Sigmoid colon (tissue), 7 donors: ENCODE results near the gene CDH18. TPM values are rescaled to one million over a fixed set of nuclear protein-coding genes. Genes with fewer than 3 reads are reported as not detected.
"Not testable (repeated sequence)": the region's sequence is repeated elsewhere in the genome, so short reads cannot be mapped to it uniquely, and the experiment has no call there.

Experiments
- DNase-seq: peaks from one replicate; pipeline ENCODE4 v3.0.0-alpha.2; 2019
- H3K27ac ChIP-seq, 4 donors: fragments of 200-600 bp; sonication (generic); one replicate each; pipeline ENCODE4 v1.5.1; 2016 to 2019; ENCODE audit warnings: mild to moderate bottlenecking in 1 of 4
- H3K27me3 ChIP-seq, 3 donors: fragments of 200-600 bp; sonication (generic); one replicate each; pipeline ENCODE4 v1.5.1; 2019; ENCODE audit warnings: mild to moderate bottlenecking in 1 of 3
- H3K36me3 ChIP-seq, 4 donors: fragments of 200-600 bp; sonication (generic); one replicate each; pipeline ENCODE4 v1.5.1; 2016 to 2019
- H3K4me1 ChIP-seq, 4 donors: fragments of 200-600 bp; sonication (generic); one replicate each; pipeline ENCODE4 v1.5.1; 2017 to 2019
- H3K4me3 ChIP-seq, 4 donors: fragments of 200-600 bp; sonication (generic); one replicate each; pipeline ENCODE4 v1.5.1; 2017 to 2019; ENCODE audit warnings: mild to moderate bottlenecking in 2 of 4, moderate library complexity in 1 of 4
- H3K9me3 ChIP-seq, 4 donors: fragments of 200-600 bp in 3 of 4; sonication (generic) in 3 of 4; one replicate each; pipeline versions ENCODE4 v1.5.1 to v1.6.1; 2013 to 2019
- EP300 ChIP-seq, 4 donors: sonication (generic); formaldehyde crosslinking; IDR thresholded peaks; one replicate each; pipeline ENCODE4 v1.6.1; 2017; ENCODE audit warnings: antibody characterized with exemption in 4 of 4
- POLR2A ChIP-seq, 2 donors: fragments of 450-650 bp; IDR thresholded peaks; one replicate each; pipeline ENCODE4 v1.6.1; 2016; ENCODE audit warnings: antibody characterized with exemption in 2 of 2, mild to moderate bottlenecking in 2 of 2, moderate library complexity in 2 of 2
- POLR2AphosphoS5 ChIP-seq, 4 donors: sonication (generic); formaldehyde crosslinking; IDR thresholded peaks; one replicate each; pipeline ENCODE4 v1.6.1; 2017; ENCODE audit warnings: antibody characterized with exemption in 4 of 4
- WGBS, 2 donors: extraction: QIAGEN DNeasy Blood & Tissue Kit; methylation state at CpG; one replicate each; pipeline ENCODE4 v1.1.7; 2013; 5-methylcytosine and 5-hydroxymethylcytosine counted together
- intact Hi-C: fragments of 100-400 bp; cut with DNase I; formaldehyde crosslinking; loops from one replicate; pipeline ENCODE4 v1.15.1; 2023
- polyA plus RNA-seq, 3 donors: library from polyadenylated mRNA; stranded (reverse); fragments of 200-250 nt; gene quantifications; one replicate each; pipeline ENCODE4 v1.2.3, GENCODE V29; 2013
- total RNA-seq, 4 donors: library from RNA; depleted of rRNA; stranded (reverse); fragments of >200 nt; gene quantifications; one replicate each; pipeline ENCODE4 v1.1.0, GENCODE V29; 2016
- TF ChIP-seq, protein P1 (sequence below), 4 experiments: fragments of 450-650 bp in 3 of 4; fragments of 200-600 bp in 1 of 4; IDR thresholded peaks; one replicate each; pipeline ENCODE4 v1.5.1; 2016 to 2019; ENCODE audit warnings: antibody characterized with exemption in 4 of 4, mild to moderate bottlenecking in 3 of 4, moderate library complexity in 2 of 4
- donor health status: healthy with polysubstance abuse.
- donor health status: Bipolar disorder and iron deficiency.
- donor health status: healthy.

Gene CDH18
- total and polyA plus RNA-seq, 7 donors = not detected

DNA sequence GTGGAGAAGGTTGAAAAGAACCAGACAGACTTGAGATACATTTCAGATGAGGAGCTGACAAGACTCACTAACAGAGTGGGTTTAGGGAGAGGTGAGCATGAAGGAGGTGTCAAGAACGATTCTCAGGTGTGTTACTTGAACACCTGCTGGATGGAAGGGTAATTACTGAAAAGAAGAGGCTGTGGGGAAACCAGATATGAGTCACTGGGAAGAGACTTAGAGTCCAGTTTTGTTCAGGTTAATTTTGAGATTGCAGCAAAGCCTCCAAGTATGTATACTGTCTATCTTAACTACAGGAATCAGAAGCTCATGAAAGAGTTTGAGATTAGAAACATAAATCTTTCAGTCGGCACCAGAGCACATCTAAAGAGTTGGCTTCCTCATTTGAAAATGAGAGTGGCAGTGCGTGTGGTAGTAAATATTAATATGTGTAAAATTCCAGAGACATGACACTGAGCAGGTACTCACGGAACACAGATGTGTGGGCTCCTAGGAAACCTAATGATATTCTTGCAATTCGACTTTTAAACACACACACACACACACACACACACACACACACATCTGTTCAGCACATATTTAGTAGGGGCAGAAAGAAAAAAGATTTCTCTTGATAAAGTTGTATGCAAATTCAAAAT is 197.1 kb downstream of the CDH18 start:
- intact Hi-C loops = no loop called here
- 35 to 46% methylated on average over 5 of the region's 5 CpGs for WGBS, 2 donors
- DNase-seq = no peak
- no peaks in the 10 kb centered on the region for H3K36me3 ChIP-seq
- H3K27me3 ChIP-seq = no peaks in the 10 kb centered on the region
- H3K4me3 ChIP-seq = no peak overlapping the region
- H3K27ac ChIP-seq = no peak overlapping the region
- H3K4me1 ChIP-seq = no peaks in the 10 kb centered on the region
- TF ChIP-seq EP300 (IDR thresholded peaks at IDR 0.05) (no peak), POLR2A (IDR thresholded peaks at IDR 0.05) (no peak), POLR2AphosphoS5 (IDR thresholded peaks at IDR 0.05) (no peak)
- TF ChIP-seq, protein P1, sequence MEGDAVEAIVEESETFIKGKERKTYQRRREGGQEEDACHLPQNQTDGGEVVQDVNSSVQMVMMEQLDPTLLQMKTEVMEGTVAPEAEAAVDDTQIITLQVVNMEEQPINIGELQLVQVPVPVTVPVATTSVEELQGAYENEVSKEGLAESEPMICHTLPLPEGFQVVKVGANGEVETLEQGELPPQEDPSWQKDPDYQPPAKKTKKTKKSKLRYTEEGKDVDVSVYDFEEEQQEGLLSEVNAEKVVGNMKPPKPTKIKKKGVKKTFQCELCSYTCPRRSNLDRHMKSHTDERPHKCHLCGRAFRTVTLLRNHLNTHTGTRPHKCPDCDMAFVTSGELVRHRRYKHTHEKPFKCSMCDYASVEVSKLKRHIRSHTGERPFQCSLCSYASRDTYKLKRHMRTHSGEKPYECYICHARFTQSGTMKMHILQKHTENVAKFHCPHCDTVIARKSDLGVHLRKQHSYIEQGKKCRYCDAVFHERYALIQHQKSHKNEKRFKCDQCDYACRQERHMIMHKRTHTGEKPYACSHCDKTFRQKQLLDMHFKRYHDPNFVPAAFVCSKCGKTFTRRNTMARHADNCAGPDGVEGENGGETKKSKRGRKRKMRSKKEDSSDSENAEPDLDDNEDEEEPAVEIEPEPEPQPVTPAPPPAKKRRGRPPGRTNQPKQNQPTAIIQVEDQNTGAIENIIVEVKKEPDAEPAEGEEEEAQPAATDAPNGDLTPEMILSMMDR (IDR thresholded peaks at IDR 0.05) = no peak
- no peaks in the 10 kb centered on the region for H3K9me3 ChIP-seq

DNA sequence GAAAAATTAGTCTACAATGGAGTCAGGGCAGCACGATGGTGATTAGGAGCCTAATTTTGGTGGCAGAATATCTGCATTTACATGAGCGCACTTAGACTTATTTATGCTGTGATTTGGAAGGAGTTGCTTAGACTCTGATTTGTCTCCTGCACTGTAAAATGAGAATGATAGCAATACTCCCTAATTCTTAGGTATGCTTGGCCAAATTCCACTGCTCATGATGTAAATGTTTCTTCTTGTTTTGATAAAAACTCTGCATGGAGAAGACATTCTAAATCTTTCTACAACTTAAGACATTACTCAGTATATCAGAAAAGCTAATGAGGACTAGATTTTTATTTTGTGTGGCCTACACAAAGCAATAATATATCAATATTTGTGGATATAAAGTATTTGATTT is 205.4 kb downstream of the CDH18 start:
- H3K9me3 ChIP-seq = no peaks in the 10 kb centered on the region
- intact Hi-C loops = no loop called here
- WGBS, 2 donors = 82 to 88% methylated on average over 2 of the region's 2 CpGs

DNA sequence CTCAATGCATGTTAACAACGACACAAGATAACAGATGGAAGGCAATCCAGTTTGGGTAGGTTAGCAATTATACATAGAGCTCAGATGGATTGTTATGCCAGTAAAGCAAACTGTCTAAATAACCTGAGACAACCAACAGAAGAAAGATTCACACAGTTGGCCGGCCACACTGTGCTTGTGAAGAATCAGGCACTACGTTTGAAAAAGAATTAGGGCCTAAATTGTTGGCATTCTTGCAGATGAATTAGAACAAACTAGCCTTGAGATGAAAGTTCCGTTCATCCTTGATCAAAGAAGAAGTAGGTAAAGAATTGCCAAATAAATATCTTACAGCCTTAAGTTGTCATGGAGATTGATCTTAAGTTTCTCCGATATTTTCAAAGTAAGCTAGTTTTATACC is 210.6 kb downstream of the CDH18 start:
- intact Hi-C loops = no loop called here
- WGBS, 2 donors = 59 to 74% methylated on average over 5 of the region's 5 CpGs
- Histone ChIP-seq H3K36me3 (no peaks in the 10 kb centered on the region), H3K27ac (no peak overlapping the region), H3K27me3 (no peaks in the 10 kb centered on the region), H3K9me3 (no peaks in the 10 kb centered on the region), H3K4me3 (no peak overlapping the region), H3K4me1 (no peaks in the 10 kb centered on the region)
- no peak for DNase-seq
- no peak for TF ChIP-seq POLR2A (IDR thresholded peaks at IDR 0.05)
- no peak for TF ChIP-seq EP300 (IDR thresholded peaks at IDR 0.05)
- TF ChIP-seq, protein P1 (IDR thresholded peaks at IDR 0.05) = no peak
- no peak for TF ChIP-seq POLR2AphosphoS5 (IDR thresholded peaks at IDR 0.05)

More for the DNA sequence above, 205.4 kb downstream of the CDH18 start:
- no peak for TF ChIP-seq POLR2AphosphoS5 (IDR thresholded peaks at IDR 0.05)
- TF ChIP-seq POLR2A (IDR thresholded peaks at IDR 0.05) = no peak
- TF ChIP-seq, protein P1 (IDR thresholded peaks at IDR 0.05) = no peak
- no peak for TF ChIP-seq EP300 (IDR thresholded peaks at IDR 0.05)
- DNase-seq = no peak
- no peak overlapping the region for H3K4me3 ChIP-seq
- H3K27ac ChIP-seq = no peak overlapping the region
- no peaks in the 10 kb centered on the region for H3K36me3 ChIP-seq
- no peaks in the 10 kb centered on the region for H3K4me1 ChIP-seq
- H3K27me3 ChIP-seq = no peaks in the 10 kb centered on the region

DNA sequence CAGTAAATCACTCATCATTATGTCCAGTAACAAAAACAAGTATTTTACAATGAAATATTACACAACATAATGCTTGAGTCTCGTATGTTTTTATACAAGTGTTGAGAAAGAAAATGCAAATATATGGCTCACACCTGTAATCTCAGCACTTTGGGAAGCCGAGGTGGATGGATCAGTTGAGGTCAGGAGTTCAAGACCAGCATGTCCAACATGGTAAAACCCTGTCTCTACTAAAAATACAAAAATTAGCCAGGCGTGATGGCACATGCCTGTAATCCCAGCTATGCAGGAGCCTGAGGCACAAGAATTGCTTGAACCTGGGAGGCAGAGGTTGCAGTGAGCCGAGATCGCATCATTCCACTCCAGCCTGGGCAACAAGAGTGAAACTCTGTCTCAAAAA is 211.1 kb downstream of the CDH18 start:
- DNase-seq, H3K9me3 ChIP-seq, H3K36me3 ChIP-seq, intact Hi-C loops, H3K27me3 ChIP-seq, H3K4me3 ChIP-seq, H3K27ac ChIP-seq, H3K4me1 ChIP-seq: not testable (repeated sequence)
- 76 to 86% methylated on average over 5 of the region's 5 CpGs for WGBS, 2 donors

DNA sequence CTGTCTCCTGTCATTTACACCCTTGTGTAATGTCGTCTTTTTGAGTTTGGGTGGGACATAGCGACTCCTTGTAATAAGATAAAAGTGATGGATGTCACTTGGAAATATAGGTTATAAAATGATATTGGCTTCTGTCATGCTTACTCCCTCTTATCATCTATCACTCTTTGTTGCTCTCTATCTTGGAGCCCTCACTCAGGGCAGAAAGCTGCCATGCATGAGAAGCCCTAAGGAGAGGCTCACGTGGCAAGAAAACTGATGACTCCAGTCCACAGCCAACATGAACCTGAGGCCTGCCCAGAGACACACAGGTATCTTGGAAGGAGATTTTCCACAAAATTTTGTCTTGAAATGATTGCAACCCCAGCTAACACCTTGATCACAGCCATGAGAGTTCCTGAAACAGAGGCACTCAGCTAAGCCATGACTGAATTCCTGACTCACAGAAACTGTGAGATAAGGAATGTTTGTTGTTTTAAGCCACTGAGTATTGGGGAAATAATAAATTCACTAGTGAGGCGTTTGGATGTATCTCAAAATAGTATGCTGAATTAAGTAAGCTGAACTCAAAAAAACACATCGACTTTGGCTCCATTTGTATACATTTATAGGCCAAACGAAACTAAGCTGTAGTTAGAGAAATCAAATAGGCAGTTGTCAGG is 216.7 kb downstream of the CDH18 start:
- H3K9me3 ChIP-seq = no peaks in the 10 kb centered on the region
- H3K4me1 ChIP-seq = no peaks in the 10 kb centered on the region
- 39 to 56% methylated on average over 6 of the region's 6 CpGs for WGBS, 2 donors
- intact Hi-C loops = no loop called here
- H3K36me3 ChIP-seq = no peaks in the 10 kb centered on the region
- no peak overlapping the region for H3K27ac ChIP-seq
- H3K27me3 ChIP-seq = no peaks in the 10 kb centered on the region
- DNase-seq = no peak
- no peak for TF ChIP-seq POLR2AphosphoS5 (IDR thresholded peaks at IDR 0.05)
- H3K4me3 ChIP-seq = no peak overlapping the region

DNA sequence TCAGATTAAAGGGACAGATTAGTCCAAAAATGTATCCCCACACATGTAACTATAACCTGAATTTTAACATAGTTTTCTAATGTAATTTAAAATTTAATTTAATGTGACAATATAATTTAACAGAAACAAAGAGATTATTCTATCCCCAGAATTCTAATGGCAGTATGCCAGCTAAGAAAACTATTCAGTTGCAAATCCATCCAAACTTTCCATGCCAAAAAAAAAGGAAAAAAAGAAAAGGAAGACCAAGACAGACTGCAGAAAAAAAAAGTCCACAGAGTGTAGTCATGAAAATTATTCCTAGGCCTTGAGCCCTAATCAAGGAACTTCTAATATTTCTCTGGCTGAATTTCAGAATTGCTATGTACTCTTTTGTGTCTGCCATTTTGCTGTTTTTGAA is 217.6 kb downstream of the CDH18 start:
- TF ChIP-seq POLR2A (IDR thresholded peaks at IDR 0.05) (no peak), POLR2AphosphoS5 (IDR thresholded peaks at IDR 0.05) (no peak), EP300 (IDR thresholded peaks at IDR 0.05) (no peak)
- TF ChIP-seq, protein P1 (IDR thresholded peaks at IDR 0.05) = no peak
- Histone ChIP-seq H3K36me3 (no peaks in the 10 kb centered on the region), H3K4me3 (no peak overlapping the region), H3K4me1 (no peaks in the 10 kb centered on the region), H3K27me3 (no peaks in the 10 kb centered on the region), H3K27ac (no peak overlapping the region), H3K9me3 (no peaks in the 10 kb centered on the region)
- no peak for DNase-seq
- intact Hi-C loops = no loop called here
